ENCODE measurements around the gene HIBADH.
"Not testable (repeated sequence)": the region's sequence is repeated elsewhere in the genome, so short reads cannot be mapped to it uniquely, and the experiment has no call there.

The HIBADH gene

GRCh38 chr7:27684491-27684890, 21.8 kb upstream of the HIBADH start:
- H3K4me3 ChIP-seq (replicated peaks in 1 of 2; ENCODE audit: low read depth in 2 of 2, low read length in 2 of 2): no peak overlapping the region
- no peak for DNase-seq (ENCODE audit: low read depth in 2 of 2)
- no peak for TF ChIP-seq CTCF (IDR thresholded peaks at IDR 0.05; ENCODE audit: low read depth, low read length)

GRCh38 chr7:27680610-27681009, 17.9 kb upstream of the HIBADH start:
- no peak overlapping the region for H3K4me3 ChIP-seq (replicated peaks in 1 of 2; ENCODE audit: low read depth in 2 of 2, low read length in 2 of 2)
- no peak for TF ChIP-seq CTCF (IDR thresholded peaks at IDR 0.05; ENCODE audit: low read depth, low read length)
- DNase-seq (ENCODE audit: low read depth in 2 of 2): no peak

- peak in 1 of 2 donors; percentile 45 for DNase-seq (ENCODE audit: low read depth in 2 of 2)
- TF ChIP-seq CTCF (IDR thresholded peaks at IDR 0.05; ENCODE audit: low read depth, low read length): no peak
- no peak overlapping the region for H3K4me3 ChIP-seq (replicated peaks in 1 of 2; ENCODE audit: low read depth in 2 of 2, low read length in 2 of 2)
These were observed 16.1 kb upstream of the HIBADH start for GRCh38 chr7:27678617-27679260.

GRCh38 chr7:27677912-27678612, 15.4 kb upstream of the HIBADH start:
- peak; percentile 89 to 97 for DNase-seq (ENCODE audit: low read depth in 2 of 2)
- no peak overlapping the region for H3K4me3 ChIP-seq (replicated peaks in 1 of 2; ENCODE audit: low read depth in 2 of 2, low read length in 2 of 2)
- TF ChIP-seq CTCF (IDR thresholded peaks at IDR 0.05; ENCODE audit: low read depth, low read length): no peak

- not testable (repeated sequence) for H3K4me3 ChIP-seq (replicated peaks in 1 of 2; ENCODE audit: low read depth in 2 of 2, low read length in 2 of 2); DNase-seq (ENCODE audit: low read depth in 2 of 2)
These were observed 11.4 kb upstream of the HIBADH start for GRCh38 chr7:27674126-27674525.

GRCh38 chr7:27671675-27672074, 9.0 kb upstream of the HIBADH start:
- DNase-seq (ENCODE audit: low read depth in 2 of 2): no peak
- no peak overlapping the region for H3K4me3 ChIP-seq (replicated peaks in 1 of 2; ENCODE audit: low read depth in 2 of 2, low read length in 2 of 2)
- no peak for TF ChIP-seq CTCF (IDR thresholded peaks at IDR 0.05; ENCODE audit: low read depth, low read length)

GRCh38 chr7:27670676-27671075, 8.0 kb upstream of the HIBADH start:
- no peak for TF ChIP-seq CTCF (IDR thresholded peaks at IDR 0.05; ENCODE audit: low read depth, low read length)
- H3K4me3 ChIP-seq (replicated peaks in 1 of 2; ENCODE audit: low read depth in 2 of 2, low read length in 2 of 2): no peak overlapping the region
- peak in 1 of 2 donors; percentile 11 for DNase-seq (ENCODE audit: low read depth in 2 of 2)

All from cardiac fibroblast (primary cell).